Adrenal gland (tissue), 5 donors: ENCODE results near the gene ZRANB3.
"Not testable (repeated sequence)": the region's sequence is repeated elsewhere in the genome, so short reads cannot be mapped to it uniquely, and the experiment has no call there.

ENCODE experiments used
- CTCF ChIP-seq, 6 experiments: fragments of 450-650 bp in 4 of 6; fragments of 200-600 bp in 2 of 6; sonication (generic) in 1 of 6; IDR thresholded peaks; 1 replicate in 5 of 6; 2 replicates in 1 of 6; pipeline versions ENCODE4 v1.5.1 to v1.8.0; 2016 to 2021; ENCODE audit warnings: antibody characterized with exemption in 6 of 6, mild to moderate bottlenecking in 2 of 6, moderate library complexity in 1 of 6
- POLR2A ChIP-seq, 2 donors: fragments of 450-650 bp; IDR thresholded peaks; one replicate each; pipeline ENCODE4 v1.6.1; 2017; ENCODE audit warnings: antibody characterized with exemption in 2 of 2, mild to moderate bottlenecking in 2 of 2, moderate library complexity in 1 of 2
- donor health status: DM: no; HTN: no; CAD: no.

- not testable (repeated sequence) for TF ChIP-seq CTCF, POLR2A (IDR thresholded peaks at IDR 0.05)
Observed at GRCh38 chr2:135533545-135533944, 2.5 kb upstream of the ZRANB3 start.
